WTC11 (cell line): ENCODE data around the gene OR51S1.

Experiments used
- ATF3 ChIP-seq: sonication (generic); formaldehyde crosslinking; conservative IDR thresholded peaks from 2 replicates; pipeline ENCODE4 v1.8.1; 2022; ENCODE audit warnings: mild to moderate bottlenecking, missing genetic modification reagents
- NFE2L1 ChIP-seq: sonication (generic); formaldehyde crosslinking; IDR thresholded peaks from 2 replicates; pipeline ENCODE4 v1.8.1; 2023; ENCODE audit warnings: missing genetic modification reagents

DNA sequence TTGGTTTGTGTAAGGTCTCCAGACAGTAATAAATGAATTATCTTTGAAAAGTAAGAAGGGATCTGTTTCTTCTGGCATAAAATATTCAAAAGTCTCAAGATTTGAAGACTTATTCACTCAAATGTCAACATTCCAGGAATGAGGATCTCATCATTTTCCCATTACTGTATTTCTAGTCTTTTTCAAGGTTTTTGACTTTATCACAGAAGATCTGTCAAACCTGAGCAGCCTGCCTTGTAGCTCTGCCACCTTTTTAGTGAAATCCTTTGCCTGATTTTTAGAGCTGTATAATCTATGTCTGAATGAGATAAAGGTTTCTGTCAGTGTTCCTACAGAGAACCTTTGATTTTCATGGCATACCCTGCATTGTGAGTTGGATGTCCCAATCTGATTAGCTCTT is 23.9 kb downstream of the OR51S1 start:
- TF ChIP-seq ATF3 = no peak
- no peak for TF ChIP-seq NFE2L1 (CRISPR knock-in tag)
